ELR (cell line): ENCODE results near the gene SUSD4.

Experiments
- DNase-seq: peaks from one replicate; pipeline ENCODE4 v3.0.0-alpha.2; 2015; ENCODE audit warnings: low read depth

SUSD4 gene

GRCh38 chr1:223358826-223359225 is 5.2 kb downstream of the SUSD4 start:
- peak; percentile 15 for DNase-seq

- DNase-seq, result no peak
Observed at GRCh38 chr1:223355699-223356098, 8.3 kb downstream of the SUSD4 start.

- DNase-seq, result no peak
Observed at GRCh38 chr1:223353939-223354338, 10.0 kb downstream of the SUSD4 start.

GRCh38 chr1:223352944-223353343 is 11.0 kb downstream of the SUSD4 start:
- no peak for DNase-seq

- peak; percentile 8 for DNase-seq
Observed at GRCh38 chr1:223350361-223350908, 13.5 kb downstream of the SUSD4 start.

GRCh38 chr1:223349241-223349640 is 14.7 kb downstream of the SUSD4 start:
- no peak for DNase-seq

- DNase-seq, result no peak
Observed at GRCh38 chr1:223348439-223348838, 15.5 kb downstream of the SUSD4 start.

GRCh38 chr1:223347583-223347982 is 16.4 kb downstream of the SUSD4 start:
- DNase-seq, result no peak

- DNase-seq, result no peak
Observed at GRCh38 chr1:223346311-223346710, 17.7 kb downstream of the SUSD4 start.

GRCh38 chr1:223345720-223346119 is 18.3 kb downstream of the SUSD4 start:
- DNase-seq, result no peak

- DNase-seq, result no peak
Observed at GRCh38 chr1:223344491-223344890, 19.5 kb downstream of the SUSD4 start.

GRCh38 chr1:223343692-223344091 is 20.3 kb downstream of the SUSD4 start:
- DNase-seq, result no peak

GRCh38 chr1:223341121-223341520 is 22.9 kb downstream of the SUSD4 start:
- peak; percentile 13 for DNase-seq

GRCh38 chr1:223340637-223341036 is 23.3 kb downstream of the SUSD4 start:
- no peak for DNase-seq

- no peak for DNase-seq
Observed at GRCh38 chr1:223339861-223340260, 24.1 kb downstream of the SUSD4 start.

- DNase-seq, result no peak
Observed at GRCh38 chr1:223338811-223339746, 24.9 kb downstream of the SUSD4 start.

- no peak for DNase-seq
Observed at GRCh38 chr1:223337174-223337869, 26.7 kb downstream of the SUSD4 start.

GRCh38 chr1:223334156-223334555 is 29.8 kb downstream of the SUSD4 start:
- DNase-seq, result no peak

GRCh38 chr1:223332997-223333396 is 31.0 kb downstream of the SUSD4 start:
- DNase-seq, result no peak

GRCh38 chr1:223331929-223332328 is 32.0 kb downstream of the SUSD4 start:
- peak; percentile 62 for DNase-seq

GRCh38 chr1:223331301-223331700 is 32.7 kb downstream of the SUSD4 start:
- no peak for DNase-seq

- no peak for DNase-seq
Observed at GRCh38 chr1:223330466-223330865, 33.5 kb downstream of the SUSD4 start.
